Keratinocyte (primary cell): ENCODE data around the gene UBAC2. TPM values are rescaled to one million over a fixed set of nuclear protein-coding genes. Genes with fewer than 3 reads are reported as not detected.

Experiments used
- DNase-seq: peaks from one replicate; pipeline ENCODE4 v3.0.0-alpha.2; 2011; ENCODE audit warnings: low read depth, missing footprints, low spot score
- FAIRE-seq: peaks from 2 replicates; lab custom pipeline; 2011; peaks lifted over from hg19 to GRCh38; lab: Jason Lieb, UNC
- H2AFZ ChIP-seq: 2 replicates; pipeline ENCODE4 v1.6.0; 2012; ENCODE audit warnings: low read length, control low read depth, inconsistent platforms; ENCODE audit not compliant: control insufficient read depth
- H3K27ac ChIP-seq: 2 replicates; pipeline ENCODE4 v1.5.1; 2011; ENCODE audit warnings: low read length; ENCODE audit not compliant: control insufficient read depth, insufficient read depth
- H3K27me3 ChIP-seq: 3 replicates; pipeline ENCODE4 v1.6.0; 2011; ENCODE audit warnings: low read length; ENCODE audit not compliant: control insufficient read depth, insufficient read depth; ENCODE audit errors: extremely low read depth
- H3K36me3 ChIP-seq, 2 experiments: 2 replicates in 1 of 2; 3 replicates in 1 of 2; pipeline ENCODE4 v1.5.1; 2011; ENCODE audit warnings: low read length in 2 of 2, mild to moderate bottlenecking in 1 of 2; ENCODE audit not compliant: control insufficient read depth in 2 of 2, insufficient read depth in 2 of 2; ENCODE audit errors: extremely low read depth in 1 of 2
- H3K4me1 ChIP-seq: 3 replicates; pipeline ENCODE4 v1.5.1; 2011; ENCODE audit warnings: low read length; ENCODE audit not compliant: control insufficient read depth, insufficient read depth; ENCODE audit errors: extremely low read depth
- H3K4me2 ChIP-seq: 3 replicates; pipeline ENCODE4 v1.6.0; 2011; ENCODE audit warnings: low read depth, low read length; ENCODE audit not compliant: control insufficient read depth, insufficient read depth; ENCODE audit errors: extremely low read depth
- H3K4me3 ChIP-seq, 3 experiments: fragments of 200-600 bp in 1 of 3; sonication (generic) in 1 of 3; 2 replicates in 2 of 3; 3 replicates in 1 of 3; pipeline ENCODE4 v1.5.1; 2011 to 2016; ENCODE audit warnings: low read length in 3 of 3, mild to moderate bottlenecking in 3 of 3, control low read depth in 2 of 3, inconsistent platforms in 1 of 3, low read depth in 1 of 3, mixed read lengths in 1 of 3, mixed run types in 1 of 3, moderate library complexity in 1 of 3; ENCODE audit not compliant: control insufficient read depth in 2 of 3, insufficient read depth in 2 of 3; ENCODE audit errors: extremely low read depth in 1 of 3
- H3K79me2 ChIP-seq: 2 replicates; pipeline ENCODE4 v1.6.0; 2012; ENCODE audit warnings: low read length; ENCODE audit not compliant: control insufficient read depth, insufficient read depth
- H3K9ac ChIP-seq: 3 replicates; pipeline ENCODE4 v1.6.0; 2011; ENCODE audit warnings: low read length; ENCODE audit not compliant: control insufficient read depth, insufficient read depth; ENCODE audit errors: extremely low read depth
- H3K9me1 ChIP-seq: 3 replicates; pipeline ENCODE4 v1.6.0; 2011; ENCODE audit warnings: low read length; ENCODE audit not compliant: control insufficient read depth, insufficient read depth; ENCODE audit errors: extremely low read depth
- H3K9me3 ChIP-seq: 2 replicates; pipeline ENCODE4 v1.5.1; 2012; ENCODE audit warnings: low read depth, low read length; ENCODE audit not compliant: control insufficient read depth
- H4K20me1 ChIP-seq: 3 replicates; pipeline ENCODE4 v1.6.0; 2011; ENCODE audit warnings: low read length; ENCODE audit not compliant: control insufficient read depth, insufficient read depth; ENCODE audit errors: extremely low read depth
- EZH2 ChIP-seq: IDR thresholded peaks from one replicate; pipeline ENCODE4 v1.6.1; 2012; ENCODE audit warnings: inconsistent platforms, mild to moderate bottlenecking, low read length, moderate library complexity
- dilution Hi-C: fragments of 300-500 bp; cut with MboI; formaldehyde crosslinking; loops from one replicate; pipeline ENCODE4 v1.7.0; 2020; ENCODE audit warnings: low sequenced_read_pairs; ENCODE audit not compliant: extremely low pct_ligation_motif_present
- polyA plus RNA-seq, 5 experiments: library from polyadenylated mRNA; depleted of rRNA in 3 of 5; stranded (reverse) in 3 of 5; stranded (forward) in 1 of 5; unstranded in 1 of 5; fragments of >200 nt; gene quantifications; 1 replicate in 1 of 5; 2 replicates in 3 of 5; 3 replicates in 1 of 5; pipeline versions ENCODE4 v1.2.1 to v1.2.3, GENCODE V29; 2011 to 2012; ENCODE audit warnings: missing spikeins in 2 of 5, low read depth in 1 of 5, low replicate concordance in 1 of 5
- TF ChIP-seq, protein P1 (sequence below), 3 experiments: IDR thresholded peaks in 1 of 3; conservative IDR thresholded peaks in 1 of 3; optimal IDR thresholded peaks in 1 of 3; 2 replicates in 2 of 3; 3 replicates in 1 of 3; pipeline versions ENCODE3 to v1.5.1; 2011; ENCODE audit warnings: low read length in 3 of 3, mild to moderate bottlenecking in 3 of 3, moderate library complexity in 2 of 3, control low read depth in 1 of 3, inconsistent platforms in 1 of 3; ENCODE audit not compliant: insufficient read depth in 2 of 3; ENCODE audit errors: extremely low read depth in 1 of 3

The UBAC2 gene
- polyA plus RNA-seq, 1 donor (not counting 4 experiments of a cell fraction or from before 2014, with no cell fraction given) = 104 TPM

DNA sequence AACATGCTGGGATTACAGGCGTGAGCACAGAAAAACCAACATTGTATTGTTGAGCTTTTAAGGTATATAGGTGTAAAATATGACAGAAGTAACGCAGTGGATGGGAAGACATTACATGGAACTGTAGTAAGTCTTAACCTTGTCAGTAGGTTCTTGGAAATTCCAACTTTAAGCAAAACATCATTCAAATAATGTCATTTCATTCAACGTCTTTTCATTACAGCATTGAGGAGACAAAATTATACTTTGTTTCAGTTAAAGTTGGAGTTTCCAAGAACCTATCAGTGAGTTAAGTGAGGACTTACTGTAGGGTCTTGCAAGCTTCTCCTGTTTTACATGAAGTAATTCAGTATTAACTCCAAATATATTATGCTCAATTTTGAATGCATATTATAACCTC, 133.6 kb downstream of the UBAC2 start:
- no peak for FAIRE-seq

DNA sequence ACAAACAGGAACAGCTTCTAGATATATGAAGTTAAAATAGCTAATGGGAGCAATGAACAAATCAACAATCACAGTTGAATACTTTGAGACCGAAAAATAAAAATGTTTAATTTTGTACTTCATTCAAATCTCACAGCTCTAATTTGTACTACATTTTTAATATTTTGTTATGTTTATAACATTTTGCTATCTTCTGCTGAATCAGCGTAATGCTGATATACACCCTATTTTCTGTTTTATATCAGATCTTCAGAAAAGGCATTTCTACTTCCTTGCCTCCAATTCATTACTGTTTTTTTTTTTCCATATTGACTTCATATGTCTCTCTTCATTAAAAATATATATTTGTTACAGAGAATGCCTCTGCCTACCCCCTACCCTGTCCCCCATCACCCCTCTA, 134.4 kb downstream of the UBAC2 start:
- Histone ChIP-seq H3K27me3 (no peaks in the 10 kb centered on the region), H3K4me2 (no peak overlapping the region), H4K20me1 (no peaks in the 10 kb centered on the region), H3K4me3 (no peak overlapping the region), H3K27ac (no peak overlapping the region), H3K9me3 (no peaks in the 10 kb centered on the region), H3K36me3 (peaks cover 3 to 5% of the 10 kb centered on the region in 2 experiments), H3K9me1 (no peaks in the 10 kb centered on the region), H3K79me2 (no peaks in the 10 kb centered on the region), H3K4me1 (no peaks in the 10 kb centered on the region), H2AFZ (no peak overlapping the region), H3K9ac (no peak overlapping the region)
- dilution Hi-C loops = no loop called here
- FAIRE-seq (no peak), DNase-seq (no peak)
- TF ChIP-seq, protein P1, sequence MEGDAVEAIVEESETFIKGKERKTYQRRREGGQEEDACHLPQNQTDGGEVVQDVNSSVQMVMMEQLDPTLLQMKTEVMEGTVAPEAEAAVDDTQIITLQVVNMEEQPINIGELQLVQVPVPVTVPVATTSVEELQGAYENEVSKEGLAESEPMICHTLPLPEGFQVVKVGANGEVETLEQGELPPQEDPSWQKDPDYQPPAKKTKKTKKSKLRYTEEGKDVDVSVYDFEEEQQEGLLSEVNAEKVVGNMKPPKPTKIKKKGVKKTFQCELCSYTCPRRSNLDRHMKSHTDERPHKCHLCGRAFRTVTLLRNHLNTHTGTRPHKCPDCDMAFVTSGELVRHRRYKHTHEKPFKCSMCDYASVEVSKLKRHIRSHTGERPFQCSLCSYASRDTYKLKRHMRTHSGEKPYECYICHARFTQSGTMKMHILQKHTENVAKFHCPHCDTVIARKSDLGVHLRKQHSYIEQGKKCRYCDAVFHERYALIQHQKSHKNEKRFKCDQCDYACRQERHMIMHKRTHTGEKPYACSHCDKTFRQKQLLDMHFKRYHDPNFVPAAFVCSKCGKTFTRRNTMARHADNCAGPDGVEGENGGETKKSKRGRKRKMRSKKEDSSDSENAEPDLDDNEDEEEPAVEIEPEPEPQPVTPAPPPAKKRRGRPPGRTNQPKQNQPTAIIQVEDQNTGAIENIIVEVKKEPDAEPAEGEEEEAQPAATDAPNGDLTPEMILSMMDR (optimal IDR thresholded peaks at IDR 0.05 in 1 of 3, IDR thresholded peaks at IDR 0.05 in 1 of 3, conservative IDR thresholded peaks at IDR 0.05 in 1 of 3; ENCODE audit: extremely low read depth in 1 of 3, insufficient read depth in 2 of 3, low read length in 3 of 3) = no peak
- no peak for TF ChIP-seq EZH2

More for the DNA sequence above, 133.6 kb downstream of the UBAC2 start:
- no peak overlapping the region for H2AFZ ChIP-seq
- no peak for DNase-seq
- no peaks in the 10 kb centered on the region for H4K20me1 ChIP-seq
- dilution Hi-C loops = no loop called here
- TF ChIP-seq, protein P1 (optimal IDR thresholded peaks at IDR 0.05 in 1 of 3, IDR thresholded peaks at IDR 0.05 in 1 of 3, conservative IDR thresholded peaks at IDR 0.05 in 1 of 3; ENCODE audit: extremely low read depth in 1 of 3, insufficient read depth in 2 of 3, low read length in 3 of 3) = no peak
- TF ChIP-seq EZH2 = no peak
- no peaks in the 10 kb centered on the region for H3K4me1 ChIP-seq
- H3K4me2 ChIP-seq = no peak overlapping the region
- H3K9ac ChIP-seq = no peak overlapping the region
- no peak overlapping the region for H3K27ac ChIP-seq
- H3K36me3 ChIP-seq = peaks cover 5 to 6% of the 10 kb centered on the region in 2 experiments
- H3K4me3 ChIP-seq = no peak overlapping the region
- H3K79me2 ChIP-seq = no peaks in the 10 kb centered on the region
- no peaks in the 10 kb centered on the region for H3K9me3 ChIP-seq
- no peaks in the 10 kb centered on the region for H3K27me3 ChIP-seq
- H3K9me1 ChIP-seq = no peaks in the 10 kb centered on the region
